Activated CD8-positive, alpha-beta memory T cell treated with anti-CD3 and anti-CD28 coated beads for 48 hours (primary cell): ENCODE data around the gene LRP8.

Experiments
- DNase-seq, 3 experiments: peaks; one replicate each; pipeline ENCODE4 v3.0.0-alpha.2; 2020; ENCODE audit warnings: low read depth in 2 of 3, low spot score in 2 of 3

LRP8 gene

GRCh38 chr1:53307037-53307436 lies 20.8 kb downstream of the LRP8 start:
- no peak for DNase-seq

DNA sequence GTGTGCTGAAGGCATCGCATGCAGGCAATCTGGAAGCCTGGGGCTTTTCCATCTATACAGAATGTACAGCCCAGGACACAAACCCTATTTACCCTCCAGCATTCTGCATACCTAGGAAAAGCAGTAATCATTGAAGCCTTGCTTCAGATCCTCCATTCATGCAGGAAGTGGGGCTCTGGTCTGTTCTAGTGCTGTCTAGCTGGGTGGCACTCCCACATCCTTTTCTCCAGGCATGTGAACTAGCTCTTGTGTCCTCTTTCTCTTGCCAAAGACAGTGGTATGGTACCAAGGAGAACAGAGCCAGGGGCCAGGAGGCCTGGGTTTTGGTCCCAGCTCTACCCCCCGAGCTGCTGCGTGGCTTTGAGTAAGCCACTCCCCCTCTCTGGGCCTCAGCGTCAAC lies 21.7 kb downstream of the LRP8 start:
- DNase-seq = no peak

DNA sequence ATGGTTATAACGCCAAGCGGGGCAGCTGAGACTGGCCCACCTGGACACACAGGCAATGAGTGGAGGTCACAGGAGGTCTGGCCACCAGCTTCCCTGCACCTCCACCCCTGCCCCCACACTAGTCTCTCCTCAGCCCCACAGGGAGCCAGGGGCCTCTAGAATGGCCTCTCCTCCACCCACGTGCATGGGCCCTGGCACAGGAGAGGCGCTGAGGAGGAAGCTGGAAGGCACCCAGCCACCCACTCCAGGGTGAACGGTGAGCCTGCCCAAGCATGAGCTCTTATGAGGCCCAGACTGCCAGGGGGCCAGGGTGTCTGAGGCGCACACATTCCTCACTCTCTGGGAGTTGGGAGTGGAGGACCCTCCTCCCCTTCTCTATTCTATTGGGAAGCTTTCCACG lies 22.2 kb downstream of the LRP8 start:
- no peak for DNase-seq

DNA sequence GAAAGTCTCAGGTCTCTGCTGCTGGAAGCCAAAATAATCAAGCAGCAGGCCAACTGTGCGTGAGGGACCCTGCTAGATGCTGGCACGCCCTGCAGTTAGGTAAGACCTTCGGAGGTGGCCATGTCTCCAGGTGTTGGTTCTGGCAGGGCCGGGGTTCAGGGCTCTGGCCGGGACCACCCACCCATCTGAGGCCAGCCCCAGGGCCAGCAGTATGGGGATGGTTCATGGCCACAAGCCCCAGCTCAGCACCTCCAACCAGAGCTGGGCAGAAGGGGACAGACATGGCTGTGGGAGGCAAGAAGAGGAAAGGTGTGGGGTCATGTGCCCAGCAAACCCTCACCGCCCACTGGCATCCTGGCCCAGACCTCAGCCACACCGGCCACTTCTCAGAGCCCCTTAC lies 23.3 kb downstream of the LRP8 start:
- DNase-seq = no peak

- no peak for DNase-seq
Measured at GRCh38 chr1:53303726-53304515, 23.9 kb downstream of the LRP8 start.

DNA sequence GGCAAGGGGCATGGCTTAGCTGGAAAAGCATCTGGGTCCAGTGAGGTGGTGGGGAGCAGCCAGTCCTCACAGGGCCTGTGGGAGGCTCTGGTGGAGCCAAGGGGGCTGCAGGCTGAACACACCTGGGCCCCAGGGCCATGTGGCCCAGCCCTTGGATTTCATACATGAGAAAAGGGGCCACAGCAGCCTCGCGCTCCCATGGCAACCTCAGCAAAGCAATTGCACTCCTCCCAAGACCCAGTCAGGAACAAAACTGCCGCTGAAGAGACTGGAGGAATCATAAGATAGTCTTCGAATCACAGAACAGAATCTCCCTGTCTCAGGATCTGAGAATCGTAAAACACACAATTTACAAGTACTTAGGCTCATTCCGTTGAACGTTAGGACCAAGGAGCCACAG lies 24.6 kb downstream of the LRP8 start:
- DNase-seq = no peak

DNA sequence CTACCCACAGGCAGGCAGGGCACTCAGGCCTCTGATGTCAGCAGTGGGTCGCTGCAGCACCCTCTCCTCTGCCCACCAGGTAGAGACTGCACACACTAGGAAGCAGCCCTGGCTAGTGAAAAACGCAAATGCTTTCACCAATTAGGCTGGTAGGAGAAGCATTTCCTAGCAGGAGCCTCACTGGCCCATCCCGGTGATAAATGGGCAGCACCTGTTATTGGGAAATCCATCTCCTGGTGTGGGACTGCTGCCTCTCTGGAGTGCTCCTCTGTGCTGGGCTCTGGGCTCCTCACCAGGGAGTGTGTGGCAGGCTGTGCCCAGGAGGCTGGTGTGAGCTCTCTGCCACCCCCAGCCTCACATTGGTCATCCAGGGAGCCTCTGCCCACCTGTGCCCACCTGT lies 28.6 kb downstream of the LRP8 start:
- no peak for DNase-seq

GRCh38 chr1:53298045-53298637 lies 29.7 kb downstream of the LRP8 start:
- no peak for DNase-seq

GRCh38 chr1:53297195-53297594 lies 30.7 kb downstream of the LRP8 start:
- no peak for DNase-seq

GRCh38 chr1:53296117-53296749 lies 31.6 kb downstream of the LRP8 start:
- no peak for DNase-seq

- no peak for DNase-seq
Measured at GRCh38 chr1:53295726-53296116, 32.1 kb downstream of the LRP8 start.

DNA sequence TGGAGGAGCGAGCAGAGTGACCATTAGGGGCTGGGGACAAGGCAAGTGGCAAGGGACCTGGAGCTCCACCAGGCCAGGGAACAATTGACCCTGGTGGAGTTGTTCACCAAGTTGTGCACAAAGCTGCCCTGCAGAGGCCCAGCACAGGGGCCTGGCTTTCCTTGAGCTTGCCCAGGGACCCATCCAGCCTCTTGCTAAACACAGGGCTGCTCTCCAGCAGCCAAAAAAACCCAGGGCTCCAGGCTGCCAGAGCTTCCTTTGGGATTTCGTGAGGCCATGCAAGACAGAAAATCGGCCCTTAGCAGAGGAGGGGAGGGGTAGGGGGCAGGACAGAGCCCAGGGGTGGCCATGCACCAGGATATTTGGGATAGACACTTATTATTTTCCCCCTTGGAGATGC lies 32.6 kb downstream of the LRP8 start:
- no peak for DNase-seq

DNA sequence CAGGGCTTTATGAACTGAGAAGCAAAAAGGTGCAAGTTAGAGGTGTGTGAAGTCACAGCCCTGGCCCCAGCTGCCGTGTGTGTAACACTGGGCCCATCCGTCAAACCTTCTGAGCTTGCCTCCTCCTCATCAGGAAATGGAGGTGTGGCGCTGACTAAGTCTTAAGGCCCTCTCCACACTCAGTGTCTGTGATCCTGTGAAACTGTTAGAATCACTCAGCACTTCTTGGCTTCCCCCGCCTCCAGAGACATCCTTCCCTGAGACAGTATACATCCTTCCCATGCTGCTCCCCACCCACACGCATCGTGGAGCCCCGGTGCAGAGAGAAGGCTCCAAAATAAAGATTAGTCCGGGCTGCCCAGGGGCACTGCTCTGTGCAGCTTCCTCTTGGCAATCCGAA lies 33.3 kb downstream of the LRP8 start:
- peak in 1 of 3 experiments; percentile 9 for DNase-seq

- no peak for DNase-seq
Measured at GRCh38 chr1:53294061-53294460, 33.8 kb downstream of the LRP8 start.

DNA sequence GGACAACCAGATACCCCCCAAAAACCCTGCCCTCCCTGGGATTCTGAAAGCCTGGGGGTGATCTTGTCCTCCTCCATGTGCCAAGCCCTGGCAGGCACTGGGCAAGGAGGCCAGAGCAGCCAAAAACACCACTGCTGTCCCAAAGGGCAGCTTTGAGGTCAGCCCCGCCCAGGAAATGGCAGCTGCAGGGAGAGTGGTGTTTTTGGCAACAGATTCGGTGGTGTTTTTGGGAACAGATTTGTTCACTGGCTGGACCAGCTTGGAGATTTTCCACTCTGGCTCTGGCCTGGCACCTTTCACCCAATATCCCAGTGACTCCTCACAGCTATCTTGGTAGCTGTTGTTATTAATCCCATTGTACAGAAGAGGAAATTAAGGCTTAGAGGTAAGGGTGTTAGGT lies 34.7 kb downstream of the LRP8 start:
- DNase-seq = no peak

- no peak for DNase-seq
Measured at GRCh38 chr1:53292690-53293089, 35.2 kb downstream of the LRP8 start.

- DNase-seq = no peak
Measured at GRCh38 chr1:53291574-53291973, 36.3 kb downstream of the LRP8 start.

GRCh38 chr1:53288790-53289429 lies 39.0 kb downstream of the LRP8 start:
- DNase-seq = no peak

DNA sequence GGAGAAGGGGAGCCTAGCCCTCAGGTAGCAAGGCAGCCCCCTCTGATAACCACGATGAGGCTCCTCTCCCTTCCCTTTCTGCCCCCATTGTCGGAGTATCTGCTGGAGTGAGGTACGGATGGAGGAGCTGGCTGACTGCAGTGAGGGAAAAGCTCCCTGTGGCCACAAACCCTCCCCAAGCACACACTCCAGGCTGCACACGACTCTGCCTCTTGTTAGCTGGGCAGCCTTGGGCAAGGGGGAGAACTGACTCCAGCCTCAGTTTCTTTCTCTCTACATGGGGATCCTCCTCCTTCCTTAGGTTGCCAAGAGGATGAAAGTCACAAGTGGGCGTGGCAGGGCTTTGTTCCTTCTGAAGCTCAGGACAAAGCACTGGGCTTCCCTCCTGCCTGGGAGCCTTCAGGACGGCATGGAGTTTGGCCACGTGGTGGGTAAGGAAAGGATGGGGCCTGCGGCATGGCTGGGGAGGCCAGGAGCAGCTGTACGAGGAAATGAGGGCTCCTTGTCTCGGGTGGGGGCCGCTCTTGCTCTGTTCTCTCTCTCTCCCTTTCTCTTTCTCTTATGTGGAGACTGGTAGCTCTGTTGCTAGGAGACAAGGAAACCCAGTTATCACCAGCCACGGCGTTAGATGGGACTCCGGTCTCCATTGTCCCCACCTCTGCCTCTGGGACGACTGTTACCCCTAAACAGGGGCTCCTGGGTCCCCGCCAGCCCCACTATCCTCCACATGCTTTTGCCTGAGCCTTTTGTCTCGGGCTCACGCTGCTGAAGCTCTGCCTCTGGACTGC lies 39.7 kb downstream of the LRP8 start:
- no peak for DNase-seq

DNA sequence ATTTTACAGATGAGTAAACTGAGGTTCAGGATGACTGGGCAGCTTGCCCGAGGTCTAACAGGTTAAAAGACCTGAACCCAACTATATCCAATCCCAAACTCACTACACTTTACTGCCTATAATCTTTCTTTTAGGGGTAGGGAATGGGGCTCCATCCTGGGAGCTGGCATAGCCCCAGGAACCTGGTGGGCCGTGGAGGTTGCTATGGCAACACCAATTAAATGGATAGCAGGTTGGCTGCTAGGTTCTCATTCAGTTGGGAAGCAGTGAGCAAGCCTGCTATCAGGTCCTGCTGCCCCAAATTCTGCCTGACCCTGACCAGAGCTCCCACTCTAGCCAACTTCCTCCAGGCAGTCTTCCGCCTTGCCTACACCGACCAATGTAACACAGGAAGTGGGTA lies 40.9 kb downstream of the LRP8 start:
- DNase-seq = no peak
